ENCODE results near the gene OGT.

- TF ChIP-seq POLR2A (IDR thresholded peaks at IDR 0.05) (no peak), CTCF (IDR thresholded peaks at IDR 0.05) (no peak)
Measured at GRCh38 chrX:71625471-71625870, 92.6 kb downstream of the OGT start.
